Keratinocyte (primary cell): ENCODE data around the gene ZNF628. TPM values are rescaled to one million over a fixed set of nuclear protein-coding genes. Genes with fewer than 3 reads are reported as not detected.
A peak's percentile ranks its signal among the peaks of the same experiment; 100 is the strongest.

Experiments used
- DNase-seq: peaks from one replicate; pipeline ENCODE4 v3.0.0-alpha.2; 2011; ENCODE audit warnings: low read depth, missing footprints, low spot score
- FAIRE-seq: peaks from 2 replicates; lab custom pipeline; 2011; peaks lifted over from hg19 to GRCh38; lab: Jason Lieb, UNC
- H2AFZ ChIP-seq: 2 replicates; pipeline ENCODE4 v1.6.0; 2012; ENCODE audit warnings: low read length, control low read depth, inconsistent platforms; ENCODE audit not compliant: control insufficient read depth
- H3K27ac ChIP-seq: 2 replicates; pipeline ENCODE4 v1.5.1; 2011; ENCODE audit warnings: low read length; ENCODE audit not compliant: control insufficient read depth, insufficient read depth
- H3K27me3 ChIP-seq: 3 replicates; pipeline ENCODE4 v1.6.0; 2011; ENCODE audit warnings: low read length; ENCODE audit not compliant: control insufficient read depth, insufficient read depth; ENCODE audit errors: extremely low read depth
- H3K36me3 ChIP-seq, 2 experiments: 2 replicates in 1 of 2; 3 replicates in 1 of 2; pipeline ENCODE4 v1.5.1; 2011; ENCODE audit warnings: low read length in 2 of 2, mild to moderate bottlenecking in 1 of 2; ENCODE audit not compliant: control insufficient read depth in 2 of 2, insufficient read depth in 2 of 2; ENCODE audit errors: extremely low read depth in 1 of 2
- H3K4me1 ChIP-seq: 3 replicates; pipeline ENCODE4 v1.5.1; 2011; ENCODE audit warnings: low read length; ENCODE audit not compliant: control insufficient read depth, insufficient read depth; ENCODE audit errors: extremely low read depth
- H3K4me2 ChIP-seq: 3 replicates; pipeline ENCODE4 v1.6.0; 2011; ENCODE audit warnings: low read depth, low read length; ENCODE audit not compliant: control insufficient read depth, insufficient read depth; ENCODE audit errors: extremely low read depth
- H3K4me3 ChIP-seq, 3 experiments: fragments of 200-600 bp in 1 of 3; sonication (generic) in 1 of 3; 2 replicates in 2 of 3; 3 replicates in 1 of 3; pipeline ENCODE4 v1.5.1; 2011 to 2016; ENCODE audit warnings: low read length in 3 of 3, mild to moderate bottlenecking in 3 of 3, control low read depth in 2 of 3, inconsistent platforms in 1 of 3, low read depth in 1 of 3, mixed read lengths in 1 of 3, mixed run types in 1 of 3, moderate library complexity in 1 of 3; ENCODE audit not compliant: control insufficient read depth in 2 of 3, insufficient read depth in 2 of 3; ENCODE audit errors: extremely low read depth in 1 of 3
- H3K79me2 ChIP-seq: 2 replicates; pipeline ENCODE4 v1.6.0; 2012; ENCODE audit warnings: low read length; ENCODE audit not compliant: control insufficient read depth, insufficient read depth
- H3K9ac ChIP-seq: 3 replicates; pipeline ENCODE4 v1.6.0; 2011; ENCODE audit warnings: low read length; ENCODE audit not compliant: control insufficient read depth, insufficient read depth; ENCODE audit errors: extremely low read depth
- H3K9me1 ChIP-seq: 3 replicates; pipeline ENCODE4 v1.6.0; 2011; ENCODE audit warnings: low read length; ENCODE audit not compliant: control insufficient read depth, insufficient read depth; ENCODE audit errors: extremely low read depth
- H3K9me3 ChIP-seq: 2 replicates; pipeline ENCODE4 v1.5.1; 2012; ENCODE audit warnings: low read depth, low read length; ENCODE audit not compliant: control insufficient read depth
- H4K20me1 ChIP-seq: 3 replicates; pipeline ENCODE4 v1.6.0; 2011; ENCODE audit warnings: low read length; ENCODE audit not compliant: control insufficient read depth, insufficient read depth; ENCODE audit errors: extremely low read depth
- CTCF ChIP-seq, 3 experiments: IDR thresholded peaks in 1 of 3; conservative IDR thresholded peaks in 1 of 3; optimal IDR thresholded peaks in 1 of 3; 2 replicates in 2 of 3; 3 replicates in 1 of 3; pipeline versions ENCODE3 to v1.5.1; 2011; ENCODE audit warnings: low read length in 3 of 3, mild to moderate bottlenecking in 3 of 3, moderate library complexity in 2 of 3, control low read depth in 1 of 3, inconsistent platforms in 1 of 3; ENCODE audit not compliant: insufficient read depth in 2 of 3; ENCODE audit errors: extremely low read depth in 1 of 3
- EZH2 ChIP-seq: IDR thresholded peaks from one replicate; pipeline ENCODE4 v1.6.1; 2012; ENCODE audit warnings: inconsistent platforms, mild to moderate bottlenecking, low read length, moderate library complexity
- dilution Hi-C: fragments of 300-500 bp; cut with MboI; formaldehyde crosslinking; loops from one replicate; pipeline ENCODE4 v1.7.0; 2020; ENCODE audit warnings: low sequenced_read_pairs; ENCODE audit not compliant: extremely low pct_ligation_motif_present
- polyA plus RNA-seq, 5 experiments: library from polyadenylated mRNA; depleted of rRNA in 3 of 5; stranded (reverse) in 3 of 5; stranded (forward) in 1 of 5; unstranded in 1 of 5; fragments of >200 nt; gene quantifications; 1 replicate in 1 of 5; 2 replicates in 3 of 5; 3 replicates in 1 of 5; pipeline versions ENCODE4 v1.2.1 to v1.2.3, GENCODE V29; 2011 to 2012; ENCODE audit warnings: missing spikeins in 2 of 5, low read depth in 1 of 5, low replicate concordance in 1 of 5

Gene ZNF628
- polyA plus RNA-seq, 1 donor (not counting 4 experiments of a cell fraction or from before 2014, with no cell fraction given), result 0.22 TPM

DNA sequence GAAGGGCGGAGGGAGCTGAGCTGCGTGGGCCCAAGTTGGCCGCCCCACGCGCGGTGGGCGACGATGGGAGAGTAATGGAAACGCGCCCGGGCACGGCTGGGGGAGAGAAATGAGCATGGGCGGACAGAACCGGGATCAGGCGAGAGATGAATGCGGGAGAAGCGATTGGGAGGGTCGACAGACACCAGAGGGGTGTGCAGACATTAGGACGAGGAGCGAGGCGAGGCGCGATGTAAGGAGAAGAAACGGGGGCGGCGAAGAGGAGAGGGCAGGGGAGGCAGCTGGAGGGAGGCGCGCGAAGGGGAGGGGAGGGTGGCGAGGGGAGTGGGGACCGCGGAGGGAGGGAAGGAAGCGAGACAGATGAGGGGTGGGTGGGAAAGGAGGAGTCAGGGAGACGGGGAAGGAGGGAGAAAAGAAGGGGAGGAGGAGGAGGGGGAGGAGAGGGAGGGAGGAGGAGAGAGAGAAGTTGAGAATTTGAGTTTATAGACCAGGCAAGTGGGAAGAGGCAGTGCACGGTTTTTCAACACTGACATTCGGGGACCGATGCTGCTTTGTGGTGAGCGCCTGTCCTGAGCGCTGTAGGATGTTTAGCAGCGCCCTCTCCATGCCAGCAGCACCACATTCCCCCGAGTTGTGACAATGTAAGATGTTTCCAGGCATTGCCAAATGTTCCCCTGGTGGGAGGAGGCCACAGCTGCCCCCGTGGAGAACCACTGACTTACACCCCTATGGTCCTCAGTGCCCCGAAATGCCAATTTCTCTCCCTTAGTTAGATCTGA is 33.2 kb upstream of the ZNF628 start, which contains the start of gene SHISA7:
SHISA7 (minus strand) TSS at position 256 of the 779 bp plus-strand sequence. CDS start 437 bp downstream, outside the sequence.
- dilution Hi-C loops, result no loop called here
- Histone ChIP-seq H3K4me1 (peaks cover 27% of the 10 kb centered on the region), H3K36me3 (no peaks in the 10 kb centered on the region), H3K27ac (no peak within 1 kb of the TSS), H3K27me3 (peaks cover 58% of the 10 kb centered on the region), H2AFZ (no peak within 1 kb of the TSS), H3K9me3 (no peaks in the 10 kb centered on the region), H3K9me1 (no peaks in the 10 kb centered on the region), H3K9ac (no peak within 1 kb of the TSS), H3K4me2 (no peak within 1 kb of the TSS), H4K20me1 (peaks cover 7% of the 10 kb centered on the region), H3K79me2 (no peaks in the 10 kb centered on the region), H3K4me3 (no peak within 1 kb of the TSS)
- DNase-seq, result no peak
- TF ChIP-seq CTCF (optimal IDR thresholded peaks at IDR 0.05 in 1 of 3, IDR thresholded peaks at IDR 0.05 in 1 of 3, conservative IDR thresholded peaks at IDR 0.05 in 1 of 3; ENCODE audit: extremely low read depth in 1 of 3, insufficient read depth in 2 of 3, low read length in 3 of 3) (no peak), EZH2 (peak; percentile 75)
- FAIRE-seq, result no peak

DNA sequence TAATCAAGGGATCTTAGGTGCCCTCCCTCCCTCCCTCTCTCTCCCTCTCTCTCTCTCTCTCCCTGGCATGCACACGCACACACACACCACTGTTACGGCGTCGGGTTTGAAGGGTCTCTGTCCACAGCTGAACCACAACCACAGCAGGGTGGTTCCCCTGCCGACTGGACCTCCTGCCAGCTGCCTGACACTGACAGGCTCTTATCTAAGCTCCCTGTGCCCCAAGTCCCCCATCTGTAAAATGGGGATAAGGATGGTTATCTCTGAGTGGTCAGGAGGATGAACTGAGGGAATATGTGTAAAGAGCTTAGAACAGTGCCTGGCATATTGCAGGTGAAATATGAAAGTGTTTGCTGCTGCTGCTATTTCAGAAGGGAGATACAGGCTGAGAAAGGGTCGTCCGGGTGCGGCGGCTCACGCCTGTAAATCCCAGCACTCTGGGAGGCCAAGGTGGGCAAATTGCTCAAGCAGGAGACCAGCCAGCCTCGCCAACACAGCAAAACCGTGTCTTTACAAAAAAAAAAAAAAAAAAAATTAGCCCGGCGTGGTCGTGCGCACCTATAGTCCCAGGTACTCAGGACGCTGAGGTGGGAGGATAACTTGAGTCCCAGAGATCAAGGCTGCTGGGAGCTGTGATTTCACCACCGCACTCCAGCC is 32.5 kb upstream of the ZNF628 start:
- Histone ChIP-seq H3K4me3 (no peak overlapping the region), H4K20me1 (peaks cover 5% of the 10 kb centered on the region), H2AFZ (no peak overlapping the region), H3K4me2 (no peak overlapping the region), H3K27me3 (peaks cover 54% of the 10 kb centered on the region), H3K79me2 (no peaks in the 10 kb centered on the region), H3K36me3 (no peaks in the 10 kb centered on the region), H3K9ac (no peak overlapping the region), H3K4me1 (peaks cover 28% of the 10 kb centered on the region), H3K27ac (no peak overlapping the region), H3K9me1 (no peaks in the 10 kb centered on the region), H3K9me3 (no peaks in the 10 kb centered on the region)
- dilution Hi-C loops, result no loop called here
- TF ChIP-seq CTCF (optimal IDR thresholded peaks at IDR 0.05 in 1 of 3, IDR thresholded peaks at IDR 0.05 in 1 of 3, conservative IDR thresholded peaks at IDR 0.05 in 1 of 3; ENCODE audit: extremely low read depth in 1 of 3, insufficient read depth in 2 of 3, low read length in 3 of 3), result no peak
- TF ChIP-seq EZH2, result peak; percentile 65
- DNase-seq (no peak), FAIRE-seq (no peak)
